T47D (cell line): ENCODE measurements around the gene CLASP1.

ENCODE experiments used
- DNase-seq, 2 experiments: peaks; one replicate each; pipeline versions ENCODE4 v3.0.0 to v3.0.0-alpha.2; 2011 to 2012; ENCODE audit warnings: low read depth in 1 of 2, low spot score in 1 of 2
- JUND ChIP-seq: IDR thresholded peaks from 2 replicates; pipeline ENCODE4 v1.6.1; 2012; ENCODE audit warnings: low read depth
- in situ Hi-C: cut with HindIII; loops from 2 replicates; pipeline ENCODE4 v1.10.0; 2016; ENCODE audit warnings: low sequenced_read_pairs, low pct_unique_long_range_greater_than_20kb

Gene CLASP1

DNA sequence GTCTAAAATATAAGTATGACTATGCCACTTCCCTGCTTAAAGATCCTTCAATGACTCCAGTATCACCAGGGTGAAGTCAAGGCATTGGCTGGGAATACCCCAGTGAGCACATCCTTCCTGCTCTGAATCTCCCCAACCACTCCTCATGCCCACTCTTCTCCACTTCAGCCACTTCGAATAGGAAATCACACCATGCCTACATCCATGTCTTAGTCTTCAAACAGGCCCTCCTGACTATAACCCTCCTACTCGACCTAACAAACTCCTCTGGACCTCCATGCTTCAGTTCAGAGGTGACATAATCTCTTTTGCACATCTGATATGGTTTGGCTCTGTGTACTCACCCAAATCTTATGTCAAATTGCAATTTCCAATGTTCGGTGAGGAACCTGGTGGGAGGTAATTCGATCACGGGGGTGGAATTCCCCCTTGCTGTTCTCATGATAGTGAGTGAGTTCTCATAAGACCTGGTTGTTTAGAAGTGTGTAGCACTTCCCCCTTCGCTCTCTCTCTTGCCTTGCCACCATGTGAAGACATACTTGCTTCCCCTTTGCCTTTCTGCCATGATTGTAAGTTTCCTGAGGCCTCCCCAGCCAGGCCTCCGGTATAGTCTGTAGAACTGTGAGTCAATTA, 276.4 kb downstream of the CLASP1 start:
- TF ChIP-seq JUND = no peak
- DNase-seq = no peak
- in situ Hi-C loops = no loop called here

- in situ Hi-C loops = no loop called here
- no peak for DNase-seq
- TF ChIP-seq JUND = no peak
Observed at GRCh38 chr2:121372082-121372481, 277.2 kb downstream of the CLASP1 start.

- no peak for DNase-seq
- no peak for TF ChIP-seq JUND
- in situ Hi-C loops = no loop called here
Observed at GRCh38 chr2:121368836-121369235, 280.4 kb downstream of the CLASP1 start.

GRCh38 chr2:121368155-121368554, 281.1 kb downstream of the CLASP1 start:
- in situ Hi-C loops = no loop called here
- DNase-seq = no peak
- no peak for TF ChIP-seq JUND

DNA sequence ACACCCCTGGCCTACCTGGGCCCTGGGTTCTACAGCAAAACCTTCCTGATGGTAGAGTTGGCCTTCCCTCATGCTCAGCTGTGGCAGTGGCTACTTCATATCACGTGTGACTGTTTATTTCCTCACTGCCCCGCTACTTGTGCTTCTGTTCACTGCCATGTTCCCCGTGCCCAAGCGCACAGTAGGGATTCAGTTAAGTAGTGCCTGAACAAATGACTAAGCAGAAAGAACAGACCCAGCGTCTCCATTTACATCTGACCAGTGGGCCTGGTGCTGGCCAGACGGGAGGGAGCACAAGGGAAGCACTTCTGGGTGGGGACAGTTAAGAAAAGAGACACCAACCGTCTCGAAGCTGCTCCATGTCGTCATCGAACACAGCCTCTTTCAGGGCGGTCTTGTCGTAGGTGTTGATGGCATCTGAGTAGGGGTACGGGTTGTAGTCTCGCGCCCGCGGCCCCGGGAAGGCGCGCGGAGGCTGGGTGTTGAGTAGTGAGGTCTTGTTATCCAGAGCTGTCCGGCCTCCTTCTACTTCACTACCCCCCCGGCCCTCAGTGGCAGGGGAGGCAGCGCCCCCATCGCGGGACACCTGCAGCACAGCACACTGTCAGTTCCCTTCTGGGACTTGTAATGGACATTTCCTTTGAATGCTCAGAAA, 281.9 kb downstream of the CLASP1 start:
- no peak for TF ChIP-seq JUND
- no peak for DNase-seq
- in situ Hi-C loops = no loop called here

GRCh38 chr2:121366040-121366439, 283.2 kb downstream of the CLASP1 start:
- TF ChIP-seq JUND = no peak
- DNase-seq = no peak
- in situ Hi-C loops = no loop called here

DNA sequence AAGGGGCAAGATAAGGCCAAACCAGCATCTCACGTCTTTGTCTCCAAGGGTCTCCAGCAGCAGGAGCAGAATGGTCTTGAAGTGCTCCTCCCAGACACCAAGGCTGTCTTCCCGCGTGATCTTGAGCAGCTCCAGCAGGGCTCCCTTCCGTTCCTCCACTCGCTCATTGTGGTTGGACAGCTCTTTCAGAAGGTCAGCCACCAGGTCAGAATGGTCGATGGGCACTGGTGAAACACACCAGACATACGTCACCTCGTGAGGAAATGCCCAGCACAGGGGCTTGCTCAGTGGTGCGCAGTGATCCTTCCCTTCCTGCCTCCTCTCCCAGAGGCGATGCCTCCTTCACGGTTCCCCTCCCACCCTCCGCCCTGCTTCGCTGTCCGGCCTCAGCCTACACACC, 284.2 kb downstream of the CLASP1 start:
- in situ Hi-C loops = no loop called here
- DNase-seq = no peak
- no peak for TF ChIP-seq JUND

- no peak for TF ChIP-seq JUND
- in situ Hi-C loops = no loop called here
- DNase-seq = no peak
Observed at GRCh38 chr2:121363632-121364420, 285.4 kb downstream of the CLASP1 start.

- TF ChIP-seq JUND = no peak
- in situ Hi-C loops = no loop called here
- DNase-seq = no peak
Observed at GRCh38 chr2:121362774-121363173, 286.5 kb downstream of the CLASP1 start.

- no peak for DNase-seq
- in situ Hi-C loops = no loop called here
- no peak for TF ChIP-seq JUND
Observed at GRCh38 chr2:121362226-121362625, 287.0 kb downstream of the CLASP1 start.

DNA sequence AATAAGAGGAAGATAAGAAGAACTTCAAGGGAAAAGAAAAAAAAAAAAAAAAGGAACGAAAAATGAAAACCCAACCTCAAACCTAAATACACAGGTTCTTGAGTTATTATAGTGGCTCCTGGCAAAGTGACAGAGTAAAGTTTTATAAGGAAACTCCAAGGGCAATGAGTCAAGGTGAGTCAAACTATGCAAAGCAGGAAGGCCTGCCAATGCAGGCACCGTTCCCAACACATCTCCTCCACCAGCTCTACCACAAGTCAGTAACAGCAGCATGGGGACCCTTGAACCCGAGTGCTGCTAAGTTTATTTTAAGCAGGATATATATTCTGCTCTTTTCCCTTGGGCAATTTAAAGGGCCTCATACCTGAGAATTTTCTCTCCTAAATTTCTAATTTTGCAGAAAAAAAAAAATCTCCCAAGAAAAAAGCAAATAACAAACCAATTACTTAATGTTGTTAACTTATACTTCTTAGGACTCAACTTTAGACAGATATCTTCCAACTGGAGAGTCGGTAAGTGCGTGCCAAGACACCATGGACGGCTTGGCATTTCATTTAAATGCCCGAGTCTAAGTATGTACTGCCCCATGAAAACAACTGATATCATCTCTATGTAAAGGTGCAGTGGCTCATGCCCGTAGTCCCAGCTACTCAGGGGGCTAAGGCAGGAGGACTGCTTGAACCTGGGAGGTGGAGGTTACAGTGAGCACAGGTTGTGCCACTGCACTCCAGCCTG, 288.5 kb downstream of the CLASP1 start:
- peak in 1 of 2 experiments; percentile 6 for DNase-seq
- in situ Hi-C loops = no loop called here
- no peak for TF ChIP-seq JUND

GRCh38 chr2:121359716-121360565, 289.3 kb downstream of the CLASP1 start:
- no peak for TF ChIP-seq JUND
- in situ Hi-C loops = no loop called here
- DNase-seq = no peak
